Measurements from ENCODE around the gene TCEA2. TPM values are rescaled to one million over a fixed set of nuclear protein-coding genes. Genes with fewer than 3 reads are reported as not detected.

The TCEA2 gene
- total and polyA plus RNA-seq, 2 of the 13 experiments (the other 11 are each of a cell fraction or from before 2014, with no cell fraction given), result 28.1 to 33.7 TPM

DNA sequence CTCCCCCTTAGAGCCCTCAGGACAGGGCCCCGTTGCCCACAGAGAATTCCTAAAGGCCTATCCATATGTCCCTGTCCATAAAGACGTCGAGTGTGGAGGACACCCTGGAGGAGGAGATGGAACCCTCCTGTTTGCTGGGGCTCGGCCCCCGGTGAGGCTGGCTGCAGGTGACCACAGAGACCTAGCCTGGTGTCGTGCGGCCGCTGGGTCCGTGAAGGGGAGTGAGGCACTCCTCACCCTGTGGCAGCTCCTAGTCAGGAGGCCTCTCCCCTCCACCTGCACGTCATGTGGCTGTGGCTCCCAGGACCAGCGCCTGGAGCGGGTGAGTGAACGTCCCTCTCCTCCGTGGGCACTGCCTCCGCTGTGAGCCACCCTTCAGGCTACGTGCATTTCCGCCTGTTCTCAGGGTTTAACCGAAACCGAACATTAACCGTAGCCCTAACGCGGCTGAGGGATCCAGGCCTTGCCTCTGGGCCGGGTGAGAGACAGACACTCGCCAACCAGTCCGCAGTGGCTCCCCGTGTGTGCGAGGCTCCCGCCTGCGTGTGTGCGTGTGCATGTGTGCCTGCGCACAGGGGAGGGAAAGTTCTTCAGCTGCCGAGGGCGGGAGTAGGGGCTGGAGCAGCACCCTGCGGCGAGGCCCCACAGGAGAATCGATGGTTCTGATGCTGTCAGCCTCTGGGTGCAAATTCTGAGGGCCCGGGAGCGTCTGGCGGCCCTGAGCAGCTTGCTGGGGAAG lies 5.9 kb upstream of the TCEA2 start (continued):
- TF ChIP-seq REXO4 (CRISPR knock-in tag; IDR thresholded peaks at IDR 0.05; ENCODE audit: borderline replicate concordance) (0 out of 2 replicates have a peak, but pooled peaks have one; percentile 46), GFI1 (CRISPR knock-in tag; IDR thresholded peaks at IDR 0.05; ENCODE audit: borderline replicate concordance) (no peak), SRSF4 (IDR thresholded peaks at IDR 0.05; ENCODE audit: low read depth, low read length, poor library complexity, severe bottlenecking) (no peak), GABPB1 (CRISPR knock-in tag; IDR thresholded peaks at IDR 0.05) (peak; percentile 46), ZNF672 (CRISPR knock-in tag; IDR thresholded peaks at IDR 0.05) (no peak), KMT2B (CRISPR knock-in tag; IDR thresholded peaks at IDR 0.05) (no peak; the same call in 1 of the 2 replicates), PHF8 (CRISPR knock-in tag; IDR thresholded peaks at IDR 0.05) (peak; percentile 56), ZNF263 (CRISPR knock-in tag; IDR thresholded peaks at IDR 0.05) (no peak; the same call in 1 of the 2 replicates), ZFAT (CRISPR knock-in tag; conservative IDR thresholded peaks at IDR 0.05) (no peak), ZNF709 (CRISPR knock-in tag; IDR thresholded peaks at IDR 0.05) (no peak; the same call in 1 of the 2 replicates), TFE3 (CRISPR knock-in tag; IDR thresholded peaks at IDR 0.05) (no peak), ZNF430 (CRISPR knock-in tag; IDR thresholded peaks at IDR 0.05) (0 out of 2 replicates have a peak, but pooled peaks have one; percentile 78), ZNF414 (CRISPR knock-in tag; IDR thresholded peaks at IDR 0.05) (peak; percentile 91), SSRP1 (CRISPR knock-in tag; IDR thresholded peaks at IDR 0.05) (no peak), BATF2 (CRISPR knock-in tag; IDR thresholded peaks at IDR 0.05) (no peak), TBP (CRISPR knock-in tag; IDR thresholded peaks at IDR 0.05) (no peak), IKZF1 (IDR thresholded peaks at IDR 0.05) (no peak), CBX2 (IDR thresholded peaks at IDR 0.05; ENCODE audit: low read depth, low read length) (no peak), CBX2 (CRISPR knock-in tag; IDR thresholded peaks at IDR 0.05; ENCODE audit: low read depth) (no peak), ZNF207 (IDR thresholded peaks at IDR 0.05; ENCODE audit: borderline replicate concordance) (no peak), ZNF354B (CRISPR knock-in tag; IDR thresholded peaks at IDR 0.05) (peak; percentile 88), ZNF569 (CRISPR knock-in tag; IDR thresholded peaks at IDR 0.05; ENCODE audit: borderline replicate concordance) (no peak), ZMYM3 (CRISPR knock-in tag; IDR thresholded peaks at IDR 0.05) (no peak), ZC3H4 (CRISPR knock-in tag; IDR thresholded peaks at IDR 0.05; ENCODE audit: borderline replicate concordance) (no peak), LCORL (IDR thresholded peaks at IDR 0.05) (no peak), LCORL (CRISPR knock-in tag; IDR thresholded peaks at IDR 0.05) (no peak; the same call in 1 of the 2 replicates), FIP1L1 (IDR thresholded peaks at IDR 0.05; ENCODE audit: borderline replicate concordance, insufficient read depth, low read depth, low read length) (no peak), ZNF83 (CRISPR knock-in tag; IDR thresholded peaks at IDR 0.05; ENCODE audit: borderline replicate concordance) (no peak; the same call in 1 of the 2 replicates), NONO (IDR thresholded peaks at IDR 0.05) (no peak), NONO (CRISPR knock-in tag; conservative IDR thresholded peaks at IDR 0.05) (peak; percentile 60)
- TF ChIP-seq, protein P1, sequence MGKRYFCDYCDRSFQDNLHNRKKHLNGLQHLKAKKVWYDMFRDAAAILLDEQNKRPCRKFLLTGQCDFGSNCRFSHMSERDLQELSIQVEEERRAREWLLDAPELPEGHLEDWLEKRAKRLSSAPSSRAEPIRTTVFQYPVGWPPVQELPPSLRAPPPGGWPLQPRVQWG (CRISPR knock-in tag; IDR thresholded peaks at IDR 0.05; ENCODE audit: borderline replicate concordance, low read depth), result no peak
